ENCODE measurements around the gene NAV2. TPM values are rescaled to one million over a fixed set of nuclear protein-coding genes. Genes with fewer than 3 reads are reported as not detected.

Gene NAV2
- polyA plus RNA-seq, 1 donor (not counting 4 experiments of a cell fraction or from before 2014, with no cell fraction given) = 4.0 TPM

DNA sequence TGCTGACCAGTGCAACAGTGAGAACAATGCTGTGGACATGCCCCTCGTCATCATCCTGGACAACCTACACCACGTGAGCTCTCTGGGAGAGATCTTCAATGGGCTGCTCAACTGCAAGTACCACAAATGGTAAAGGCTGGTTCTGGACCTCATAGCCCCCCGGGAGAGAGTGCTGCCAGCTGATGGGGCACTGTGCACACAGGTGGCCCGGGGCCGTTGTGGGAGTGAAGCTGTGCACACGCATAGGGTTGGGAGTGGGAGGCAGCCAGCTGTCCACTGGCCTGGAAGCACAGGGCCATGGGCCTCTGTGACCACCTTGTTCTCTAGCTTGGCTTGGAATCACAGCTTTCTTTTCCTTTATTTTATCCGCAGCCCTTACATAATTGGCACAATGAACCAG is 390.6 kb downstream of the NAV2 start:
- FAIRE-seq (no peak), DNase-seq (ENCODE audit: low read depth, low spot score) (no peak)
- Histone ChIP-seq H3K79me2 (ENCODE audit: control insufficient read depth, insufficient read depth, low read length) (no peaks in the 10 kb centered on the region), H3K9me3 (ENCODE audit: control insufficient read depth, low read depth, low read length) (no peaks in the 10 kb centered on the region), H3K27ac (ENCODE audit: control insufficient read depth, insufficient read depth, low read length) (no peak overlapping the region), H3K4me1 (ENCODE audit: control insufficient read depth, extremely low read depth, insufficient read depth, low read length) (no peaks in the 10 kb centered on the region), H3K36me3 (ENCODE audit: control insufficient read depth in 2 of 2, extremely low read depth in 1 of 2, insufficient read depth in 2 of 2, low read length in 2 of 2) (peaks cover 18 to 21% of the 10 kb centered on the region in 2 experiments), H2AFZ (ENCODE audit: control insufficient read depth, low read length) (no peak overlapping the region), H4K20me1 (ENCODE audit: control insufficient read depth, extremely low read depth, insufficient read depth, low read length) (no peaks in the 10 kb centered on the region), H3K9me1 (ENCODE audit: control insufficient read depth, extremely low read depth, insufficient read depth, low read length) (no peaks in the 10 kb centered on the region), H3K4me3 (ENCODE audit: control insufficient read depth in 2 of 3, extremely low read depth in 1 of 3, insufficient read depth in 2 of 3, low read depth in 1 of 3, low read length in 3 of 3) (no peak overlapping the region), H3K9ac (ENCODE audit: control insufficient read depth, extremely low read depth, insufficient read depth, low read length) (no peak overlapping the region), H3K4me2 (ENCODE audit: control insufficient read depth, extremely low read depth, insufficient read depth, low read depth, low read length) (no peak overlapping the region), H3K27me3 (ENCODE audit: control insufficient read depth, extremely low read depth, insufficient read depth, low read length) (no peaks in the 10 kb centered on the region)
- dilution Hi-C loops (cut with MboI; ENCODE audit: extremely low pct_ligation_motif_present, low sequenced_read_pairs) = no loop called here
- TF ChIP-seq, protein P1, sequence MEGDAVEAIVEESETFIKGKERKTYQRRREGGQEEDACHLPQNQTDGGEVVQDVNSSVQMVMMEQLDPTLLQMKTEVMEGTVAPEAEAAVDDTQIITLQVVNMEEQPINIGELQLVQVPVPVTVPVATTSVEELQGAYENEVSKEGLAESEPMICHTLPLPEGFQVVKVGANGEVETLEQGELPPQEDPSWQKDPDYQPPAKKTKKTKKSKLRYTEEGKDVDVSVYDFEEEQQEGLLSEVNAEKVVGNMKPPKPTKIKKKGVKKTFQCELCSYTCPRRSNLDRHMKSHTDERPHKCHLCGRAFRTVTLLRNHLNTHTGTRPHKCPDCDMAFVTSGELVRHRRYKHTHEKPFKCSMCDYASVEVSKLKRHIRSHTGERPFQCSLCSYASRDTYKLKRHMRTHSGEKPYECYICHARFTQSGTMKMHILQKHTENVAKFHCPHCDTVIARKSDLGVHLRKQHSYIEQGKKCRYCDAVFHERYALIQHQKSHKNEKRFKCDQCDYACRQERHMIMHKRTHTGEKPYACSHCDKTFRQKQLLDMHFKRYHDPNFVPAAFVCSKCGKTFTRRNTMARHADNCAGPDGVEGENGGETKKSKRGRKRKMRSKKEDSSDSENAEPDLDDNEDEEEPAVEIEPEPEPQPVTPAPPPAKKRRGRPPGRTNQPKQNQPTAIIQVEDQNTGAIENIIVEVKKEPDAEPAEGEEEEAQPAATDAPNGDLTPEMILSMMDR (optimal IDR thresholded peaks at IDR 0.05 in 1 of 3, IDR thresholded peaks at IDR 0.05 in 1 of 3, conservative IDR thresholded peaks at IDR 0.05 in 1 of 3; ENCODE audit: extremely low read depth in 1 of 3, insufficient read depth in 2 of 3, low read length in 3 of 3) = no peak
- no peak for TF ChIP-seq EZH2 (IDR thresholded peaks at IDR 0.05; ENCODE audit: low read length)

DNA sequence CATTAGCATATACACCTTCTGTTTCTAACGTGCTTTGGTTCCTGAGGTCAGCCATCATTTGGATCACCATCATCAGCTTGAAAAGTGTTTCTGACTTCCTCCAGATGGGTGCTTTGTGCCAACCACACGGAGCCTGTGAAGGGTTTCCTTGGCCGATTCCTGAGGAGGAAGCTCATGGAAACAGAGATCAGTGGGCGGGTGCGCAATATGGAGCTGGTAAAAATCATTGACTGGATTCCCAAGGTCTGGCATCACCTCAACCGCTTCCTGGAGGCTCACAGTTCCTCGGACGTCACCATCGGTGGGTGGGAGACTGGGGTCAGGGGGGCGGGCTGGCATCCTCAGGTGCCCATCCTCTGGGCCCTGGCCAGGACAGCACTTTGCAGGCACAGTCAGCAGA is 392.8 kb downstream of the NAV2 start:
- Histone ChIP-seq H3K4me1 (ENCODE audit: control insufficient read depth, extremely low read depth, insufficient read depth, low read length) (peaks cover 4% of the 10 kb centered on the region), H3K9ac (ENCODE audit: control insufficient read depth, extremely low read depth, insufficient read depth, low read length) (no peak overlapping the region), H4K20me1 (ENCODE audit: control insufficient read depth, extremely low read depth, insufficient read depth, low read length) (no peaks in the 10 kb centered on the region), H3K4me2 (ENCODE audit: control insufficient read depth, extremely low read depth, insufficient read depth, low read depth, low read length) (no peak overlapping the region), H3K79me2 (ENCODE audit: control insufficient read depth, insufficient read depth, low read length) (no peaks in the 10 kb centered on the region), H3K4me3 (ENCODE audit: control insufficient read depth in 2 of 3, extremely low read depth in 1 of 3, insufficient read depth in 2 of 3, low read depth in 1 of 3, low read length in 3 of 3) (no peak overlapping the region), H3K9me3 (ENCODE audit: control insufficient read depth, low read depth, low read length) (no peaks in the 10 kb centered on the region), H2AFZ (ENCODE audit: control insufficient read depth, low read length) (no peak overlapping the region), H3K27me3 (ENCODE audit: control insufficient read depth, extremely low read depth, insufficient read depth, low read length) (no peaks in the 10 kb centered on the region), H3K36me3 (ENCODE audit: control insufficient read depth in 2 of 2, extremely low read depth in 1 of 2, insufficient read depth in 2 of 2, low read length in 2 of 2) (peaks cover 20 to 22% of the 10 kb centered on the region in 2 experiments), H3K27ac (ENCODE audit: control insufficient read depth, insufficient read depth, low read length) (no peak overlapping the region), H3K9me1 (ENCODE audit: control insufficient read depth, extremely low read depth, insufficient read depth, low read length) (peaks cover 2% of the 10 kb centered on the region)
- TF ChIP-seq, protein P1 (optimal IDR thresholded peaks at IDR 0.05 in 1 of 3, IDR thresholded peaks at IDR 0.05 in 1 of 3, conservative IDR thresholded peaks at IDR 0.05 in 1 of 3; ENCODE audit: extremely low read depth in 1 of 3, insufficient read depth in 2 of 3, low read length in 3 of 3) = no peak
- TF ChIP-seq EZH2 (IDR thresholded peaks at IDR 0.05; ENCODE audit: low read length) = no peak
- no peak for DNase-seq (ENCODE audit: low read depth, low spot score)
- no peak for FAIRE-seq
- dilution Hi-C loops (cut with MboI; ENCODE audit: extremely low pct_ligation_motif_present, low sequenced_read_pairs) = no loop called here
